ENCODE measurements around the gene ZNF277. TPM values are rescaled to one million over a fixed set of nuclear protein-coding genes. Genes with fewer than 3 reads are reported as not detected.

The ZNF277 gene
- total RNA-seq, 2 donors from 2014 or later, result 27.9 to 41.5 TPM

Other genes with a start within 250 kb of the ZNF277 start
- gene DOCK4, start 296 bp upstream of the ZNF277 start, total RNA-seq, result 10 to 100 TPM; 22.3 to 71.5 TPM
- 10 to 100 TPM; 67.0 to 99.6 TPM for gene IFRD1, start 243.8 kb downstream of the ZNF277 start, total RNA-seq